Thoracic aorta (tissue), 2 donors: ENCODE data around the gene KRTAP5-5. TPM values are rescaled to one million over a fixed set of nuclear protein-coding genes. Genes with fewer than 3 reads are reported as not detected.

Experiments used
- ATAC-seq: fragments of 150-250 bp; one replicate; pipeline ENCODE4 v1.8.0; 2017; ENCODE audit warnings: low read depth; ENCODE audit not compliant: insufficient number of reproducible peaks, low FRiP score
- DNase-seq: peaks from one replicate; pipeline ENCODE4 v3.0.0-alpha.2; 2020; ENCODE audit warnings: low spot score
- H3K27ac ChIP-seq, 2 donors: fragments of 200-600 bp; sonication (generic); 1 replicate in 1 of 2; 2 replicates in 1 of 2; pipeline ENCODE4 v1.5.1; 2016; ENCODE audit warnings: mild to moderate bottlenecking in 2 of 2, moderate library complexity in 2 of 2
- H3K27me3 ChIP-seq: fragments of 200-600 bp; sonication (generic); replicated peaks from 2 replicates; pipeline ENCODE4 v1.6.0; 2016; ENCODE audit warnings: mild to moderate bottlenecking; ENCODE audit not compliant: insufficient read depth
- H3K36me3 ChIP-seq: fragments of 200-600 bp; sonication (generic); one replicate; pipeline ENCODE4 v1.5.1; 2016
- H3K4me1 ChIP-seq, 2 donors: fragments of 200-600 bp; sonication (generic); 1 replicate in 1 of 2; 2 replicates in 1 of 2; pipeline versions ENCODE4 v1.5.1 to v1.6.0; 2016; ENCODE audit warnings: low read depth in 2 of 2, mild to moderate bottlenecking in 1 of 2; ENCODE audit not compliant: control insufficient read depth in 1 of 2
- H3K4me3 ChIP-seq: fragments of 200-600 bp; sonication (generic); 2 replicates; pipeline ENCODE4 v1.5.1; 2016; ENCODE audit warnings: mild to moderate bottlenecking
- H3K9me3 ChIP-seq: fragments of 200-600 bp; sonication (generic); 2 replicates; pipeline ENCODE4 v1.5.1; 2016
- CTCF ChIP-seq: fragments of 200-600 bp; sonication (generic); IDR thresholded peaks from one replicate; pipeline ENCODE4 v1.5.1; 2019; ENCODE audit warnings: antibody characterized with exemption
- total RNA-seq, 2 donors: library from RNA; depleted of rRNA; stranded (reverse); fragments of >200 nt; gene quantifications; one replicate each; pipeline versions ENCODE4 v1.1.0 to v1.2.3, GENCODE V29; 2016

Gene KRTAP5-5
- total RNA-seq, 2 donors from 2014 or later = not detected

DNA sequence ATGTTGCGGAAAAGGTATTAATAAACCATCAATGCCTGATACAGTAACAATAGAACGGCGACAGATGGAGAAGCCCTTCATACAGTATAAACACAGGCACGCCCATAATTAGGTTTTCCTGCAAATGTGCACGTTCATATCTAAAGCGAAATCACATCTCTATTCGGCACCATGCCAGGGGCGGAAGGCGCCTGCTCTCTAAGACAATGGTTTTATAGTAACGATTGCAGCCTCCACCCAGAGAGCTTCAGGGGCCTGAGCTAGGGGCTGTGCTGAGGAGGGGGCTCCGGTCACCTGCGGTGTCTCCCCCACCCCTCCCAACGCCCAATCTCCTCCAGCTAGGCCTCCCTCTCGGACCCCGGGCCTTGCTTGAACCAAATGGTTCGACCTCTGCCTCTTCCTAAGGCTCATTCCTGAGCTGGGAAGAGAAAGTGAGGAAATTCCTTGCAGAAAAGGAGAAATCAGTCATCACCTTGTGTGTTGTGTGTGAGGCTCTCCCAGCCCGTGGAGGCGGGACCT lies 9.6 kb downstream of the KRTAP5-5 start:
- Histone ChIP-seq H3K4me1 (no peaks in the 10 kb centered on the region), H3K27me3 (no peaks in the 10 kb centered on the region), H3K36me3 (no peaks in the 10 kb centered on the region), H3K4me3 (no peak overlapping the region), H3K9me3 (no peaks in the 10 kb centered on the region), H3K27ac (no peak overlapping the region)
- DNase-seq = no peak
- no peak for TF ChIP-seq CTCF
- ATAC-seq = no peak

DNA sequence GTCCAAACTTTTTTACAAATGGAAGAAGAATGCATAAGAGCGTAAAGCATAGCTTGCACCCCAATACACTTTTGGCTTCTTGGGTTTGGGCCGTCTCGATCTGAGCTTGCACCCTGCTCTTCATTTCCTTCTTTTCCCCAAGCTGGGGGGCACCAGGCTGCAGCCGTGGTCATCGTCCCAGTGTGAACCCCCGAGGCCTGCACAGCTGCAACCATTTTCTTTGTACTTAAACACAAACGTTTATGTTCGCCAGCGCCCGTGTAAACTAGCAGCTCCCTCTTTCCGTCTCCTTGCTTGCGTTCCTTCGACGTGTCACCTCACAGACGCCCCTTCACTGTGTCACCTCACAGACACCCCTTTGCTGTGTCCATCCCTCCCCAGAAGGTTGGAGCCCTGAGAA lies 10.1 kb downstream of the KRTAP5-5 start:
- H3K27me3 ChIP-seq = no peaks in the 10 kb centered on the region

GRCh38 chr11:1640076-1640946 lies 10.7 kb downstream of the KRTAP5-5 start:
- no peaks in the 10 kb centered on the region for H3K9me3 ChIP-seq
- no peak overlapping the region for H3K27ac ChIP-seq
- TF ChIP-seq CTCF = peak; percentile 66
- ATAC-seq (no peak), DNase-seq (no peak)
- H3K4me1 ChIP-seq = no peaks in the 10 kb centered on the region
- no peaks in the 10 kb centered on the region for H3K36me3 ChIP-seq
- H3K4me3 ChIP-seq = no peak overlapping the region
- H3K27me3 ChIP-seq = no peaks in the 10 kb centered on the region

More for the DNA sequence above, 10.1 kb downstream of the KRTAP5-5 start:
- no peak overlapping the region for H3K4me3 ChIP-seq
- no peak overlapping the region for H3K27ac ChIP-seq
- ATAC-seq (no peak), DNase-seq (no peak)
- H3K36me3 ChIP-seq = no peaks in the 10 kb centered on the region
- H3K4me1 ChIP-seq = no peaks in the 10 kb centered on the region
- no peak for TF ChIP-seq CTCF
- no peaks in the 10 kb centered on the region for H3K9me3 ChIP-seq

DNA sequence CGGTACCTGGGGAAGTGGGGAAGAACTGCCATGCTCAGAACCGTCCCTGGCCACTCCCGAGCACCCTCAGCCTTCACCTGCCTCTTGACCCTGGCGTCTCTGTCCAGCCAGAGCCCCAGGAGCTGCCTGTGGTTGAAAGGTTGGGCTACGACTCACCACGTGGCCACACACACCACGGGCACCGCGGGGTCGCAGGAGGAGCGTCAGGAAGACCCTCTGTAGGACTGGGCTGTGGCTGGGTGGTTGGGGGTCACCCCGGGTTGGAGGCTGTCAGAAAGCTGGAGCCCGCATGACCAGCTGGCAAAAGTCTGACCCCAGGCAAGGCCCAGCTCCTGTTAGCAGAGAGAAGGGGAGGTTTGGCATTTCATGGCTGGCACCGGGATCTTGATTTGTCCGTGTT lies 11.5 kb downstream of the KRTAP5-5 start:
- Histone ChIP-seq H3K4me1 (no peaks in the 10 kb centered on the region), H3K27ac (no peak overlapping the region), H3K36me3 (no peaks in the 10 kb centered on the region), H3K9me3 (no peaks in the 10 kb centered on the region), H3K27me3 (no peaks in the 10 kb centered on the region), H3K4me3 (no peak overlapping the region)
- ATAC-seq = no peak
- TF ChIP-seq CTCF = no peak
- no peak for DNase-seq

GRCh38 chr11:1642288-1643145 lies 12.9 kb downstream of the KRTAP5-5 start:
- Histone ChIP-seq H3K27me3 (no peaks in the 10 kb centered on the region), H3K27ac (no peak overlapping the region), H3K4me1 (no peaks in the 10 kb centered on the region), H3K36me3 (no peaks in the 10 kb centered on the region), H3K4me3 (no peak overlapping the region), H3K9me3 (no peaks in the 10 kb centered on the region)
- DNase-seq (no peak), ATAC-seq (no peak)
- no peak for TF ChIP-seq CTCF
